Caco-2 (cell line): Measurements from ENCODE around the gene ZBTB16. TPM values are rescaled to one million over a fixed set of nuclear protein-coding genes. Genes with fewer than 3 reads are reported as not detected.

Experiments used
- BruUV-seq: library from RNA; stranded (reverse); fragments of 400-500 nt; replicated peaks from 2 replicates; lab custom pipeline; 2021; lab: Mats Ljungman, UMichigan
- CTCF ChIA-PET: fragments of 300-600 bp; sonication (Branson Sonifier 250); formaldehyde crosslinking; loops from one replicate; lab custom pipeline; 2022; ENCODE audit warnings: antibody characterized with exemption; lab: Charles Lee
- POLR2A ChIA-PET: fragments of 300-600 bp; sonication (Branson Sonifier 250); formaldehyde crosslinking; loops from one replicate; lab custom pipeline; 2022; ENCODE audit warnings: antibody characterized with exemption; lab: Charles Lee
- DNase-seq, 2 experiments: peaks; one replicate each; pipeline versions ENCODE4 v3.0.0 to v3.0.0-alpha.2; 2020 to 2022
- H3K27me3 ChIP-seq: replicated peaks from 2 replicates; pipeline ENCODE4 v1.6.0; 2011; ENCODE audit warnings: low read length; ENCODE audit not compliant: control insufficient read depth, insufficient read depth
- H3K36me3 ChIP-seq: 2 replicates; pipeline ENCODE4 v1.5.1; 2011; ENCODE audit warnings: low read length; ENCODE audit not compliant: control insufficient read depth, insufficient read depth
- H3K4me1 ChIP-seq: fragments of 250-450 bp; sonication (Bioruptor Pico); 2 replicates; pipeline ENCODE4 v1.5.1; 2020; ENCODE audit warnings: mild to moderate bottlenecking
- H3K4me3 ChIP-seq: 2 replicates; pipeline ENCODE4 v1.5.1; 2011; ENCODE audit warnings: low read depth, mild to moderate bottlenecking, control low read depth, low read length
- H3K9me3 ChIP-seq: fragments of 250-450 bp; sonication (Bioruptor Pico); 2 replicates; pipeline ENCODE4 v1.5.1; 2020; ENCODE audit warnings: mild to moderate bottlenecking, moderate library complexity
- H3K27ac Mint-ChIP-seq: one replicate; pipeline ENCODE4 v1.8.0; 2022; ENCODE audit warnings: mixed read lengths; ENCODE audit not compliant: unreplicated experiment
- H3K27me3 Mint-ChIP-seq: one replicate; pipeline ENCODE4 v1.8.0; 2022; ENCODE audit warnings: mixed read lengths; ENCODE audit not compliant: insufficient read depth, unreplicated experiment
- H3K36me3 Mint-ChIP-seq: one replicate; pipeline ENCODE4 v1.8.0; 2022; ENCODE audit warnings: mild to moderate bottlenecking, mixed read lengths; ENCODE audit not compliant: insufficient read depth, unreplicated experiment
- H3K4me1 Mint-ChIP-seq: one replicate; pipeline ENCODE4 v1.8.0; 2022; ENCODE audit warnings: low read depth, mixed read lengths; ENCODE audit not compliant: unreplicated experiment
- H3K4me3 Mint-ChIP-seq: one replicate; pipeline ENCODE4 v1.8.0; 2022; ENCODE audit warnings: mild to moderate bottlenecking, moderate library complexity, mixed read lengths; ENCODE audit not compliant: unreplicated experiment
- H3K9me3 Mint-ChIP-seq: one replicate; pipeline ENCODE4 v1.8.0; 2022; ENCODE audit warnings: mixed read lengths; ENCODE audit not compliant: unreplicated experiment
- intact Hi-C: fragments of 100-400 bp; cut with micrococcal nuclease; formaldehyde crosslinking; loops from one replicate; pipeline ENCODE4 v1.10.0; 2022; ENCODE audit not compliant: unreplicated experiment
- total RNA-seq: library from RNA; stranded (reverse); gene quantifications from 2 replicates; pipeline ENCODE4 v1.2.3, GENCODE V29; 2022
- TF ChIP-seq, protein P1 (sequence below), 2 experiments: fragments of 200-600 bp in 1 of 2; IDR thresholded peaks; 1 replicate in 1 of 2; 2 replicates in 1 of 2; pipeline versions ENCODE4 v1.5.1 to v1.8.0; 2011 to 2022; ENCODE audit warnings: antibody characterized with exemption in 1 of 2, control low read depth in 1 of 2, inconsistent platforms in 1 of 2, low read depth in 1 of 2, low read length in 1 of 2, mild to moderate bottlenecking in 1 of 2, moderate library complexity in 1 of 2; ENCODE audit not compliant: insufficient read depth in 1 of 2, severe bottlenecking in 1 of 2, unreplicated experiment in 1 of 2

ZBTB16 gene
- total RNA-seq, 1 experiment from 2014 or later: 12.7 TPM

GRCh38 chr11:114209904-114210303 is 150.4 kb downstream of the ZBTB16 start:
- TF ChIP-seq, protein P1, sequence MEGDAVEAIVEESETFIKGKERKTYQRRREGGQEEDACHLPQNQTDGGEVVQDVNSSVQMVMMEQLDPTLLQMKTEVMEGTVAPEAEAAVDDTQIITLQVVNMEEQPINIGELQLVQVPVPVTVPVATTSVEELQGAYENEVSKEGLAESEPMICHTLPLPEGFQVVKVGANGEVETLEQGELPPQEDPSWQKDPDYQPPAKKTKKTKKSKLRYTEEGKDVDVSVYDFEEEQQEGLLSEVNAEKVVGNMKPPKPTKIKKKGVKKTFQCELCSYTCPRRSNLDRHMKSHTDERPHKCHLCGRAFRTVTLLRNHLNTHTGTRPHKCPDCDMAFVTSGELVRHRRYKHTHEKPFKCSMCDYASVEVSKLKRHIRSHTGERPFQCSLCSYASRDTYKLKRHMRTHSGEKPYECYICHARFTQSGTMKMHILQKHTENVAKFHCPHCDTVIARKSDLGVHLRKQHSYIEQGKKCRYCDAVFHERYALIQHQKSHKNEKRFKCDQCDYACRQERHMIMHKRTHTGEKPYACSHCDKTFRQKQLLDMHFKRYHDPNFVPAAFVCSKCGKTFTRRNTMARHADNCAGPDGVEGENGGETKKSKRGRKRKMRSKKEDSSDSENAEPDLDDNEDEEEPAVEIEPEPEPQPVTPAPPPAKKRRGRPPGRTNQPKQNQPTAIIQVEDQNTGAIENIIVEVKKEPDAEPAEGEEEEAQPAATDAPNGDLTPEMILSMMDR (IDR thresholded peaks at IDR 0.05; ENCODE audit: insufficient read depth in 1 of 2, low read depth in 1 of 2, low read length in 1 of 2, severe bottlenecking in 1 of 2, unreplicated experiment in 1 of 2): no peak
- ChIA-PET POLR2A (interaction anchor here (1.0 kb wide), 1 partner anchor 131 kb away, joined by 5 read pairs; no protein-coding TSS in a partner anchor), CTCF (interaction anchor here (0.6 to 1.9 kb wide), 12 partner anchors 10 to 624 kb away, joined by 3 to 8 read pairs (median 4); partner anchors contain the start of gene ZBTB16)
- Mint-ChIP-seq H3K4me1 (peaks cover 34% of the 10 kb centered on the region), H3K9me3 (no peaks in the 10 kb centered on the region), H3K36me3 (peaks cover 12% of the 10 kb centered on the region), H3K27me3 (no peaks in the 10 kb centered on the region), H3K4me3 (peak overlapping the region; percentile 68), H3K27ac (peak overlapping the region; percentile 71)
- Histone ChIP-seq H3K27me3 (no peaks in the 10 kb centered on the region), H3K9me3 (no peaks in the 10 kb centered on the region), H3K36me3 (no peaks in the 10 kb centered on the region; the same call in 1 of the 2 replicates), H3K4me3 (0 out of 2 replicates have a peak overlapping the region, but pooled peaks have one; percentile 9), H3K4me1 (peaks cover 53% of the 10 kb centered on the region)
- peak; percentile 90 to 93 for DNase-seq
- BruUV-seq: no TSS peak
- intact Hi-C loops: loop anchor here (1.0 to 5.0 kb wide), 6 partner anchors 31 to 582 kb away; no protein-coding TSS in a partner anchor

- H3K36me3 ChIP-seq: no peaks in the 10 kb centered on the region; the same call in 1 of the 2 replicates
- TF ChIP-seq, protein P1 (IDR thresholded peaks at IDR 0.05; ENCODE audit: insufficient read depth in 1 of 2, low read depth in 1 of 2, low read length in 1 of 2, severe bottlenecking in 1 of 2, unreplicated experiment in 1 of 2): no peak
- H3K4me1 Mint-ChIP-seq: peaks cover 35% of the 10 kb centered on the region
- ChIA-PET CTCF (interaction anchor here (0.6 to 1.8 kb wide), 7 partner anchors 50 to 1701 kb away, joined by 3 to 8 read pairs (median 4); no protein-coding TSS in a partner anchor), POLR2A (interaction anchor here (0.6 to 0.7 kb wide), 2 partner anchors 24 to 336 kb away, joined by 4 to 6 read pairs; no protein-coding TSS in a partner anchor)
- H3K4me1 ChIP-seq: peaks cover 68% of the 10 kb centered on the region
- peak; percentile 85 to 93 for DNase-seq
- H3K27me3 Mint-ChIP-seq: no peaks in the 10 kb centered on the region
- intact Hi-C loops: loop anchor here (2.0 to 5.0 kb wide), 3 partner anchors 49 to 581 kb away; no protein-coding TSS in a partner anchor
- BruUV-seq: no TSS peak
- peak overlapping the region; percentile 52 for H3K4me3 Mint-ChIP-seq
- H3K27ac Mint-ChIP-seq: peak overlapping the region; percentile 71
- H3K27me3 ChIP-seq: no peaks in the 10 kb centered on the region
- no peaks in the 10 kb centered on the region for H3K9me3 ChIP-seq
- no peaks in the 10 kb centered on the region for H3K9me3 Mint-ChIP-seq
- no peak overlapping the region for H3K4me3 ChIP-seq
- peaks cover 12% of the 10 kb centered on the region for H3K36me3 Mint-ChIP-seq
Measured at GRCh38 chr11:114211444-114212121, 152.1 kb downstream of the ZBTB16 start.

DNA sequence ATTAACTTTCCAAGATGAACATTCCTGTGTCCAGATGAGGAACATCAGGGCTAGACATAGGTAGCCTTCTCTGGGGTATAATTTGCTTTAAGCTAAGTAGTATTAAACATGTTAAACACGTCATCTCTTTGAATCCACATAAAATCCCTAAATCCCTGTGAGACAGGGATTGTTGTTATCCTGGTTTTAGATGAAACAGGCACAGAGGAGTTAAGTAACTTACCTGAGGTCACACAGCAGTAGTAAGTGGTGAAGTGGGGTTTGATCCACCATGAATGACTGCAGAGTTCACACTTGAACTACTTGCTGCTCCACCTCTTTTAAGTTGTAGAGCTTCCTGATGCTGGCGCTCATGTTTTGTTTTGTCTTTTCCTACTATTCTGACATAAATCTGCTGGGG is 154.1 kb downstream of the ZBTB16 start:
- intact Hi-C loops: loop anchor here (5.0 kb wide), 2 partner anchors 96 to 579 kb away; no protein-coding TSS in a partner anchor
- BruUV-seq: no TSS peak
- Mint-ChIP-seq H3K4me1 (peaks cover 35% of the 10 kb centered on the region), H3K9me3 (no peaks in the 10 kb centered on the region), H3K27me3 (no peaks in the 10 kb centered on the region), H3K4me3 (no peak overlapping the region), H3K36me3 (peaks cover 12% of the 10 kb centered on the region), H3K27ac (no peak overlapping the region)
- Histone ChIP-seq H3K4me3 (no peak overlapping the region), H3K9me3 (no peaks in the 10 kb centered on the region), H3K4me1 (peaks cover 65% of the 10 kb centered on the region), H3K36me3 (no peaks in the 10 kb centered on the region), H3K27me3 (no peaks in the 10 kb centered on the region)
- TF ChIP-seq, protein P1 (IDR thresholded peaks at IDR 0.05; ENCODE audit: insufficient read depth in 1 of 2, low read depth in 1 of 2, low read length in 1 of 2, severe bottlenecking in 1 of 2, unreplicated experiment in 1 of 2): no peak
- CTCF ChIA-PET: no interaction called here
- no peak for DNase-seq
- POLR2A ChIA-PET: no interaction called here
